ENCODE results near the gene DACT1. TPM values are rescaled to one million over a fixed set of nuclear protein-coding genes. Genes with fewer than 3 reads are reported as not detected.

DACT1 gene
- total and polyA plus RNA-seq, 8 donors, result 0.29 to 28.9 (median 7.7) TPM

- Histone ChIP-seq H3K36me3 (no peaks in the 10 kb centered on the region), H3K4me3 (no peak overlapping the region), H3K27me3 (no peaks in the 10 kb centered on the region), H3K27ac (no peak overlapping the region), H3K4me1 (no peaks in the 10 kb centered on the region), H3K9me3 (no peaks in the 10 kb centered on the region)
- 67 to 82% (median 72%) methylated on average over 4 of the region's 4 CpGs for WGBS, 5 donors
- intact Hi-C loops (cut with DNase I; ENCODE audit: low total_unique reads), result no loop called here
- TF ChIP-seq POLR2AphosphoS5 (IDR thresholded peaks at IDR 0.05) (no peak), EP300 (IDR thresholded peaks at IDR 0.05) (no peak), POLR2A (IDR thresholded peaks at IDR 0.05) (no peak), CTCF (IDR thresholded peaks at IDR 0.05) (no peak)
- peak in 1 of 2 donors; percentile 14 for DNase-seq
Observed at GRCh38 chr14:58598028-58598803, 39.5 kb upstream of the DACT1 start.

GRCh38 chr14:58598804-58599525 is 38.8 kb upstream of the DACT1 start:
- no peaks in the 10 kb centered on the region for H3K27me3 ChIP-seq
- no peaks in the 10 kb centered on the region for H3K9me3 ChIP-seq
- WGBS, 5 donors, result 77 to 85% (median 80%) methylated on average over 11 of the region's 11 CpGs
- intact Hi-C loops (cut with DNase I; ENCODE audit: low total_unique reads), result no loop called here
- TF ChIP-seq POLR2A (IDR thresholded peaks at IDR 0.05) (no peak), POLR2AphosphoS5 (IDR thresholded peaks at IDR 0.05) (no peak), CTCF (IDR thresholded peaks at IDR 0.05) (no peak), EP300 (IDR thresholded peaks at IDR 0.05) (no peak)
- no peak overlapping the region for H3K4me3 ChIP-seq
- H3K27ac ChIP-seq, result no peak overlapping the region
- no peaks in the 10 kb centered on the region for H3K36me3 ChIP-seq
- no peak for DNase-seq
- H3K4me1 ChIP-seq, result no peaks in the 10 kb centered on the region

GRCh38 chr14:58599707-58600106 is 38.1 kb upstream of the DACT1 start:
- no peaks in the 10 kb centered on the region for H3K36me3 ChIP-seq
- 85 to 96% (median 91%) methylated on average over 2 of the region's 2 CpGs for WGBS, 5 donors
- no peak overlapping the region for H3K27ac ChIP-seq
- H3K9me3 ChIP-seq, result no peaks in the 10 kb centered on the region
- H3K4me3 ChIP-seq, result no peak overlapping the region
- no peak for DNase-seq
- no peak for TF ChIP-seq POLR2A (IDR thresholded peaks at IDR 0.05)
- no peak for TF ChIP-seq POLR2AphosphoS5 (IDR thresholded peaks at IDR 0.05)
- no peak for TF ChIP-seq EP300 (IDR thresholded peaks at IDR 0.05)
- no peak for TF ChIP-seq CTCF (IDR thresholded peaks at IDR 0.05)
- no peaks in the 10 kb centered on the region for H3K27me3 ChIP-seq
- intact Hi-C loops (cut with DNase I; ENCODE audit: low total_unique reads), result no loop called here
- H3K4me1 ChIP-seq, result no peaks in the 10 kb centered on the region

GRCh38 chr14:58605465-58605864 is 32.3 kb upstream of the DACT1 start:
- intact Hi-C loops (cut with DNase I; ENCODE audit: low total_unique reads), result no loop called here
- H3K27ac ChIP-seq, result no peak overlapping the region
- DNase-seq, result no peak
- H3K4me3 ChIP-seq, result no peak overlapping the region
- H3K36me3 ChIP-seq, result no peaks in the 10 kb centered on the region
- H3K27me3 ChIP-seq, result no peaks in the 10 kb centered on the region
- no peaks in the 10 kb centered on the region for H3K9me3 ChIP-seq
- no peaks in the 10 kb centered on the region for H3K4me1 ChIP-seq
- TF ChIP-seq EP300 (IDR thresholded peaks at IDR 0.05), result no peak
- TF ChIP-seq POLR2AphosphoS5 (IDR thresholded peaks at IDR 0.05), result no peak
- TF ChIP-seq POLR2A (IDR thresholded peaks at IDR 0.05), result no peak
- no peak for TF ChIP-seq CTCF (IDR thresholded peaks at IDR 0.05)
- 74 to 86% (median 77%) methylated on average over 4 of the region's 4 CpGs for WGBS, 5 donors
